GM21576 (cell line): Measurements from ENCODE around the gene TMEM163.
"Not testable (repeated sequence)": the region's sequence is repeated elsewhere in the genome, so short reads cannot be mapped to it uniquely, and the experiment has no call there.

Experiments
- ATAC-seq: cut with Tn5 transposase; IDR thresholded peaks from one replicate; pipeline ENCODE4 v1.9.1; 2021; ENCODE audit warnings: mild to moderate bottlenecking, moderate library complexity; ENCODE audit not compliant: unreplicated experiment

The TMEM163 gene

DNA sequence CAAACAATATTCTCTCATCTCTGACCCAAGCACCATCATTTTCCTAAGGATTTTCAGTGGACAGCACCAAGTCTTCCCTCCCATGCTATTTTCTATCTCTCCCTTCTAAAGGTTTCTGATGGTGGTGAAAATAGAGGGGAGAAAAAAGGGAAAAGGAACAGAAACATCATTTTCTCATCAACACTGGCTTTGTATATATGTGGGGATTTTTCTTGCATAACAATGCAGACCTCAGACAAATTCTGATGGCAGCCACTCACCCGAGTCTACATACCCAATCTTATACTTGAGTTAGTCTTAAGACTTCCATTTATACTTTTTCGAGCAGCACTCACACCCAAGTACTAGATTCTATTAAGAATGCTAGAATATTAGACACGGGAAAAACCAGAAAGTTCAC is 95.8 kb downstream of the TMEM163 start:
- no peak for ATAC-seq

DNA sequence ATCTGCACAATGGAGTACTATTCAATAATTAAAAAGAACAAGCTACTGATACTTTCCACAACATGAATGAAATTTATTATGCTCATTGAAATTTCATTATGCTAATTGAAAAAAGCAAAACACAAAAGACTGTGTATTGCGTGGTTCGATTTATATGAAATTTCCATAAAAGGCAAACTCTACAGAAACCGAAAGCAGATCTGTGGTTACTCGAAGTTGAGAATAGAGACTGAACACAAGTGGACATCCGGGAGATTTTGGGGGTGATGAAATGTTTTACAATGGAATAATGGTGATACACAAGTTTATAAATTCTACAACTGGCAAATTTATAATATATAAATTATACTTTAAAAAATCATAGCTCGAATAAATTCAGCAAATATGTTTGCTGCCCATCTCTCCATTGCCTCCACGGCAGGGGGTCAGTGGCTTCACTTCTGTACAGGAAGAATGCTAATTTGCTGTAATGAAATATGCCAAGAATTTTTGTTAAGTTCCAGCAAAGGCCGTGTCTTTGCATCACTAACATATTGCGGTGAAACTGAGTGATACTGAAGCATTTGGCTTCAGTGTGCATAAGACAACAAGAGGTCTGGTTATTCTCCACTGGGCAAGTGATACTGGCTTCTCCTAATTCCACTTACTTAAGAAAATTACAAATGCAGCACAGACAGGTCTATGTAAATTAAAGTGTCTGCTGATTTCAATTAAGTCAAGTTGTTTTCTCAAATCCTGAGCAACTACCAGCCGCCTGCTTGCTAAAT is 96.7 kb downstream of the TMEM163 start:
- ATAC-seq, result no peak

DNA sequence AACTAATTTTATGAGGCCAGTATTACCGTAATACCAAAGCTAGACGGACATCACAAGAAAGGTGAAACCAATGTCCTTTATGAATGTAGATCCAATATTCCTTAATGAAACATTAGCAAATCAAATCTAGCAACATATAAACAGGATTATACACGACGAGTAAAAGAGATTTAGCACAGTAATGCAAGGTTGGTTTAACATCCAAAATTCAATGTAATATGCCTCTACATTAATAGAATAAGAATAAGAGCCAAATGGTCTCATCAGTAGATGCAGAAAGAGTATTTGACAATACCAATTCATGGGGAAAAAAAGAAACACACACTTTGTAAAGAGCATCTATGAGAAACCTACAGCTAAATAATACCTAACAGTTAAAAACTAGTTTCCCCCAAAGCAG is 99.5 kb downstream of the TMEM163 start:
- ATAC-seq, result no peak

DNA sequence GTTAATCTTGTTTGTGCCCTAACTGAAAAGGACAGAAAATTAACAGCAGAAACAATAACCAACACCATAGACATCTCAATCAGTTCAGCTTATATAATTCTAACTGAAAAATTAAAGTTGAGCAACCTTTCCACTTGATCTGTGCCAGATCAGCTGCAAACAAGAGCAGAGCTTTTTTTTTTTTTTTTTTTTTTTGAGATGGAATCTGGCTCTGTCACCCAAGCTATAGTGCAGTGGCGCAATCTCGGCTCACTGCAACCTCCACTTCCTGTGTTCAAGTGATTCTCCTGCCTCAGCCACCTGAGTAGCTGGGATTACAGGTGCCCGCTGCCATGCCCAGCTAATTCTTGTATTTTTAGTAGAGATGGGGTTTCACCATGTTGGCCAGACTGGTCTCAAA is 103.3 kb downstream of the TMEM163 start:
- not testable (repeated sequence) for ATAC-seq

DNA sequence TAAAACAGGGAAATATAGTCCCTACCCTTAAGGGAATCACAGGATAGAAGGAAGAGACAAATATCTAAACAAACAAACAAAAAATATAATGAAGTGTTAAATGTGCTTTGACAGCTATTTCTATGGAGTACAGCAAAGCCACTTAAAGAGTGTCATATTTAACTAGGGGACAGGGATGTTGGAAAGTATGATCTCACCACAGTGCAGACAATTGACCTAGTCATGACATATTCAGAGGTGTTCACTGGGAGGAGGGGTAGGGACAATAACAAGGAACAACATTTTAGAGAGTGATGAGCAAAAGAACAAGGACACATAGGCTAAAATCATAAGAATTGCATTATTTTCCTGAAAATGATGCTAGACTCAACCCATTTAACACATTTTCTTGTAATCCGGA is 107.5 kb downstream of the TMEM163 start:
- ATAC-seq, result no peak

DNA sequence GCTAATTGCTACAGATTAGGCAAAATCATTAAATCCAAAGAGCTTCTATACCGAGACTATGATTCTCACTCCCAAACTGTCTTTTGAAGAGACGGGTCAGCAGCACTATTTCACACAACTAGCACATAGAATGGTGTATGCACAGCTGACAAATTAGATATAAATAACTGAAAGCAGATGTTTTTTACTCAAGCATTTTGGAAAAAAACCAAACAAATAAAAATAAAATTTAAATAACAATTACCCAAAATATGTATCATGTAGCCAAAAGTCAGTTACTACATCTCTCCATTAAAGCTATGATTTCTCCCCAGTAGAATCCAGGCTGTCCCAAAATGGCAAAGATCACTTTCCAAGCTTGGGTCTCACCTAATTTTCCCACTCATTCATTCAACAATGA is 107.9 kb downstream of the TMEM163 start:
- ATAC-seq, result no peak

DNA sequence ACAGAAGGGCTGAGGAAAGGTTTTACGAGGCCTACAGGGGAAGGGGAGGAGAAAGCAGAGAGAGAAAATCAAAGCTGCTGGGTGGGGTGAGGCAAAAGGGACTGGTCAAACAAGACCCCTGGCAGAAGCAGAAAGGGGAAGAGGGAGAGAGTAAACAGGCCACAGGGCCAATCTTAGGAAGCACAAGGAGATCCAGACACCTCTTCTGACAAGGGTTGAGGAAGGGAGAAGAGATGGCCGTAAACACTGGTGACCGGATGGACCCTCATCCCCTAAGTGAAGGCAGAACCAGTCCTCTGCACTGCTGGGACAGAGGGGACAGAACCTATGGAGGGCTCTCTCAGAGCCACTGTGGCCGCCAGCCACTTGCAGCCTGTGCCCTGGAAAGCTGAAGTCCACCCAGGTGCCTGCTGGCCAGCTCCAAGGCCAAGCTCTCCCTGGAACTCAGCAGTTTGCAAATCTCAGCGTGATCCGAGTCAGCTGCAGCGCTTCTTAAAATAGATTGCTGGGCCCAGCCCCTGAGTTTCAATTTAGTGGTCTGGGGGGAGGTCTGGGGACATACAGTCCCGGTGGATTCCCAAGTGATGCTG is 108.8 kb downstream of the TMEM163 start:
- no peak for ATAC-seq

DNA sequence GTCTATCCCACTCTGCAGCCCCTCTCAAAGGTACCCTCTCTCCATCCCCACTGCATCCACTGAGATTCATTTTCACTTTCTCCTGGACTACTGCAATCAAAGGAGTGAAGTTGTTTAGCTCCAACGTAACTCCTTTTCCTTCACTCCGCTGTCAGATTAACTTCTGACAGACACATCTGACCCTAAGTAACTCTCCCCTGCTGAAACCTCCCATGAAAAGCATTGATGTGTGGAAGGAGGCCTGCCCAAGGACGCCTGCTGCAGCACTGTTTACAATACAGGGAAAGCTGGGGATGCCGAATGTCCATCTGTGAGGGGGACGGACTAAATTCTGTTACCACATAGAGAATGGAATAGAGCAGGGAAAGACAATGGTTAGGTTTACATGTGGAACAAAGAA is 114.8 kb downstream of the TMEM163 start:
- ATAC-seq, result no peak

DNA sequence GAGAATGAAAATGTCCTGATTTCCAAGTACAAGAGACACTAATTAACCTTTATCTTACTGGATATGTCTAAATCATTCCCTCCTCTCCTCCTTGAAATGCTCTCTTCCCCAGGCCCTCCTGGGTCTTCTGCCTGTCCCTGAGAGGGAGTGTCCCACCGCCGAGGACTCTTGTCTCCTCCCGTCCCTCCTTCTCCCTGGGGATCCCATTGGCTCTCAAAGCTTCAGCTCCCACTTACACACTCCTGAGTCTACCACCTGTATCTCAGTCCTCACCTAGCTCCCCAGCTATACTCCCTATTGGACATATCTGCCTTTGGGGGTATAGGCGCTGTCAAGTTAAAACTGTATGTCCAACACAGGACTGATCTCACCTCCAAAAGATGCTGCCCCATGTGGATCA is 116.1 kb downstream of the TMEM163 start:
- no peak for ATAC-seq

DNA sequence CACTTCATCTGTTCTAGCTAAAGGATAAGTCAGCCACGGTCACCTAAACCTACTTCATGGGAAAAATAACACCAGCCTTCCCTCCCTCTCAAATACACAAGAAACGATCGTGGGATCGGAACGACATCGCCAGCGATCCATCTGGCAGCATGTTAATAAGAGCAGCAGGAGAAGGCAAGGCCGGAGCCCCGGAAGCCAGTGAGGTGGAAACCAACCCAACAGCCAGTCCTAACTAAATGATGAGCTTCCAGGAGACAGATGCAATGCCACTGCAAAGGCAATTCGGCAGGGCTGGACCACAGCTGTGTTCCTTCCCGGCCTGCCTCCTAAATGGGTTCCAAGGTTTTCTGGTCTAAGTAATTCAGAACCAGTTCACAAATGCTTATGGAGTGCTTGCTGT is 117.5 kb downstream of the TMEM163 start:
- no peak for ATAC-seq

DNA sequence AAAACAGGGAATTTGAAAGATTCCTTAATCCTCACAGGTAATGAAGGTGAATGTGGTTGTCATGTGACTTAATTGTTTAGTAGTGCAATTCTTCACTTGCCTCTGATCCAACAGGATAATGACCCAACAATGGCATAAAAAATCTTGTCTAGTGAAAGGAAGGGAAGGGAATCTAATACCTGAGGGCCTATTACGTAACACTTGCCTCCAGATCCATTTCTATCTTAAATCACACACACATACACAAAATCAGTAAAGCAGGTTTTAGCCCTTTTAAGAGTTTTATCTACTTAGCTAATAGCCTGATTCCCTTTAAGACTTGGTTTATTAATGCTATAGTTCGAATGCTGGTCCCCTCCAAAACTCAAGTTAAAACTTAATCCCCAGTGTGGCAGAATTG is 118.6 kb downstream of the TMEM163 start:
- no peak for ATAC-seq

DNA sequence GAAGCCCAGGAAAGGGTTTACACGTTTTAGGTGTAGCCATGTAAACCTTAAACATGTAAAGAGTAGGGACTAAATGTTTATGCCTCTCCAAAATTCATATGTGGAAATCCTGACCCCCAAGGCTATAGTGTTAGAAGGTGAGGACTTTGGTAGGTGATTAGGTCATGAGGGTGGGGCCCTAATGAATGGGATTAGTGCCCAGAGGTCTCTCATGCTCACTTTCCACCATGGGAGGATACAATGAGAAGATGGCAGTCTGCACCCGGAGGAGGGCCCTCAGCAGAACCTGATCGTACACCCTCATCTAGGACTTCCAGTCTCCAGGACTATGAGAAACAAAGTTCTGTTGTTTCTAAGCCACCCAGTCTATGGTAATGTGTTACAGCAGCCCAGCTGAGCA is 119.6 kb downstream of the TMEM163 start:
- ATAC-seq, result no peak

DNA sequence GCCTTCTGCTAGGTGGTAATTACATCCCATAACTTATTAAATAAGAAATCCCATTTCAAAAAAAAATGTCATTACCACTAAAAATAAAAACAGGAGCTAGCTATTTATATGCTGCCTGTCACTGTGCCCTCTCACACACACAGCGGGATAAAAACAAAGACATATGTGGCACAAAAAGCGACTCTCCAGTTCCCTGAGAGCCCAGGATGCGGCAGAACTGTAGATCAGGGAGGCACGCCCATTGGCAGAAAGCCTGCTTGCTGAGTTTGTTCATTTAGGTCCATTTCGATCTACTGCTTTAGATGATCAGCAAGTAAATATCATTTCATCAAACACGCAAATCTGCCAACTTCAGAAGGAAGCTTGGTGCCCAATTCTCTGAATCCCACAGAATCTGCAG is 124.4 kb downstream of the TMEM163 start:
- no peak for ATAC-seq

DNA sequence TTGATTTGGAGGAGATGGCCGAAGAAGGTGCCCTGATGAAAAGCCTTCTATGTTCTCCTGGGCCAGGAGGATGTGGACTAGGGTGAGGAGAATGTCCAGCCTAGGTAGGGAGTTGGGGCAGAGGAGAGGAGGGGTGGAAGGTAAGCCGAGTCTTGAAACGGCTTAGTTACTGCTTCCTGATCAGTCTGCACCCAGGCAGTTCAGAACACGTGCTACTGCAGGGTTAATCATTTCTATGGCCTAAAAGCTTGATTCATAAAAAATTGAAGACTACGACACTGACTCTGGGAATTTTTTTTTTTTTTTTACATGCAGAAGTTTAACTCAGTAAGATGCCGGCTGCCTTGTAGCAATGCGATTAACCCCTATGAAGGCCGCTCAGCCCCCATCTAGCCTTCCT is 125.3 kb downstream of the TMEM163 start:
- no peak for ATAC-seq

DNA sequence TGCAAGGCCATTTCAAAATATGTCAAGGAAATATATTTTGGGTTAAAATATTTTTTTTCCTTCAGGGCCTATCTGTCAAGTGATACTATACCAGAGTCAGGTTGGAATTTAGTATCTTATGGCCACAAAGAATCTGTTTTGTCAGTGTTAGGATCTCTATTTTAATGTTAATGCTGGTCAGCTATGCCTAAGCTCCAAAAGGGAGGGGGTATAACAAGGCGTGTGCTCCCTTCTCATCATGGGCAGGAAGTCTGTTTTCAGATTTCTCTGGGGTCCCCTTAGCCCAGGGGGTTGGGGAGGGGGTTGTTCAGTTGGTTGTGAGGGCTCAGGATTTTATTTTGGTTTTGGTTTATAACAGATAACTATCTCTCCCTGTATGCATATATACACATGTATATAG is 126.4 kb downstream of the TMEM163 start:
- no peak for ATAC-seq

DNA sequence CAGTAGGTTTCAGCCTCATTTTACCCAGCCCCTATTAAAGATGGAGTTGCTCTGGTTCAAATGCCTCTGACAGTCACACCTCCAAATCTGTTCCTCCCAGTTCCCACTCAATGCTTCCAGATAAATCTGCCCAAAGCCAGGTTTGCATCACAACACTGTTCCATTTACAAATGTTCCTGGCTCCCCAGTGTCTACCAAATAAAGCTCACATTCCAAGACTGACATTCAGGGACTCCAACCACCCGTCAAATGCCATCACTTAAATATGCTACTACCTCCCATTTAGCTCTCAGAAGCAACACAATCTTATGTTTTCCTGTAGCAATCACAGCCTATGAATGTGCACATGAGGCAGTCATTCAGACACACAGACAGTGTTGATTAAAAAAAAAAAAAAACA is 127.3 kb downstream of the TMEM163 start:
- ATAC-seq, result no peak

DNA sequence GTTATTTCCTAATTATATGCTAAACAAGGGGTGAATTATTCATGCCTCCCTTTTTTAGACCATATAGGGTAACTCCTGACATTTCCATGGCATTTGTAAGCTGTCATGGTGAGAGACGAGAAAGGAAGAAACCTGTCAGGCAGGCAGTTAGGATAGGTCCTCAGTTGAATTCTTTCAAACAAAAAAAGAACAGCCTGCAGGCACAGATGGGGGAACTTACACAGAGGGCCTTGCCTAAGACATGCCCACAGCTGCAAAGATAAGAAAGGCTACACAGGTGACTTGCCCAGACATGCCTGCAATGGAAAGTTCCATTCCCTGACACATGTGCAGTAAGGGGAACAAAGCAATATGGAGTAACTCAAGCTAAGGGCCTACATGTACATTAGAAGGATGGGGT is 128.1 kb downstream of the TMEM163 start:
- no peak for ATAC-seq

DNA sequence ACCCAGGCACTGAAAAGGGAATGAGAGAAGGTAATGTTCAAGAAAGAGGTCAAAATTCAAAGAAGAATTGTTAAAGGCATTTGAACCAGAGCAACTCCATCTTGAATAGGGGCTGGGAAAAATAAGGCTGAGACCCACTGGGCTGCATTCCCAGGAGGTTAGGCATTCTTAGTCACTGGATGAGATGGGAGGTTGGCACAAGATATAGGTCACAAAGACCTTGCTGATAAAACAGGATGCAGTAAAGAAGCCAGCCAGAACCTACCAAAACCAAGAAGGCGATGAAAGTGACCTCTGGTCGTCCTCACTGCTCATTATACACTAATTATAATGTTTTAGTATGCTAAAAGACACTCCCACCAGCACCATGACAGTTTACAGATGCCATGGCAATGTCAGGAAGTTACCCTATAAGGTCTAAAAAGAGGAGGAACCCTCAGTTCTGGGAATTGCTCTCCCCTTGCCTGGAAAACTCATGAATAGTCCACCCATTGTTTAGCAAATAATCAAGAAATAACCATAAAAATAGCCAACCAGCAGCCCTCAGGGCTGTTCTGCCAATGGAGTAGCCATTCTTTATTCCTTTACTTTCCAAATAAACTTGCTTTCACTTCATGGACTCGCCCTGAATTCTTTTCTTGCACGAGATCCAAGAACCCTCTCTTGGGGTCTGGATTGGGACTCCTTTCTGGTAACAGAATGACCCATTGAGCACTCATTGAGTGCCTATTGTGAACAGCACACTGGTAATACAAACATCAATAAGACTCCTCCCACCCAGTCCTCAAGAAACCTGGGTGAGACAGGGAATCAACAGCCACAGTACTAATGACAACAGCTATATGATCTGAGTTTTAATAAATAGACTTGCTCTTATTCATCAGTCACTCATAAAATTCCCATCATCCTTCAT is 129.4 kb downstream of the TMEM163 start:
- ATAC-seq, result not testable (repeated sequence)

DNA sequence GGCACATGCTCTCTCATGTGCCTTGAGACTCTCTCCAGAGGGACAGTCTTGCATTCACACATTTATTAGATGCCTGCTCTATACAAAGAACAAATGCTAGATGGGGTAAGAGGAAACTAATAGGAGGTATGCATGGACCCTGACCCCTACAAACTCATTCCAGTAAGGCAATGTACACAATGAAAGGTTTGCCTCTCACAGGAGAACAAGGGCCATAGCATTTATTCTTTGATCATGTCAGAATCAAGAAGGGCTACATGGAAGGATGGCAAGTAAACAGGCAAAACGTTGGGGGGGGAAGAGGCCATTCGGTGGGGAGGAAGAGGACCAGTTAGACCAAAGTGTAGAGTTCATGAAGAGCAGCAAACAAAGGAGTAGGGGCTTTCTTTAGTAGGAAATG is 130.2 kb downstream of the TMEM163 start:
- no peak for ATAC-seq

DNA sequence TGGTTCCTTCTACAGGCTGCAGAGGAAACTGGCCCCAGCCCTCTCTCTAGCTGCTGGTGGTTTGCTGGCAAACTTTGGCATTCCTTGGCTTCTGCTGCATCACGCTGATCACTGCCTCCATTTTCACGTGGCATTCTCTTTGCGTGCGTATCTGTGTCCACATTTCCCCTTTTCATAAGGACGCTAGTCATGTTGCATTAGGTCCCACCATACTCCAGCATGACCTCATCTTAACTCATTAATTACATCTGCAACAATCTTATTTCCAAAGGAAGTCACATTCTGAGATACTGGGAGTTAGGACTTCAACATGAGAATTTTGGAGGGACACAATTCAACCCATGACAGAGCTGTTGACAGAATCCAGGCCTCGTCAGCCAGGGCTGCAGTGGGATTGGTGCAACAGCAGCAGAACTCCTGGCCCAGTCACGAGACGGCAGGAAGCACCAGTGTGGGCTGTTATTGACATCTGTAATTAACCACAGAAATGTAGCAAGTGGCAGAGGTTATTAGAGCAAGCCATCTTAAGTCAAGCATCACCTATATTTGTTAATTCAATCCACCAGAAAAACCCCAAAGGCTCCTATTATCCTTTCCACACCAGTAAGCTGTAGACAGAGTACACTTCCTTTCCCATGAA is 132.4 kb downstream of the TMEM163 start:
- ATAC-seq, result no peak

DNA sequence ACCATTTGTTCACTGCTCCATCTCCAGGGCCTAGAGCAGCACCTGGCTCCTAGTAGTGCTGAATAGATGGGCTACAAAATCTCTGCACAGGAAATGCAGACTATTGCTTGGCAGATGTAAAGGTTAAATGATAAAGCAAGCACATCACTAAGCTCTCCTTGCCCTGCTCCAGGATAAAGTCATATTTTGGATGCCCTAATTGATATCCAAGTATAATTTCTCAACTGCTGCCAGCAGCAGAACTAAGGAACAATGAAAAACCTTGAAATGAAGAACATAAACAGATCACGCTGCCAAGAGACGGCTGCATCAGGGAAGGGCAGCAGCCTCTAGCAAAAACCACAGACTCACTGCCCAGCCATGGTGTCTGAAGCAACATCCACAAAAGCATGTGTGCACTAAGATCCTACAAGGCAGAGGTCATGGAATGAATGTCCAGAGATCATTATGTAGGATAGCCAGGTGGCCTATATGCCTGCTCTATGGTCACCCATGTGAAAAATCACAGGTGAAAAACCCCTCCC is 134.7 kb downstream of the TMEM163 start:
- no peak for ATAC-seq
